B cell (primary cell): ENCODE data around the gene RPL39L.

Experiments used
- EZH2 ChIP-seq: IDR thresholded peaks from 2 replicates; pipeline ENCODE4 v1.6.1; 2012; ENCODE audit warnings: borderline replicate concordance, low read depth, mild to moderate bottlenecking, moderate library complexity, low read length; ENCODE audit not compliant: insufficient read depth, poor library complexity, severe bottlenecking
- TF ChIP-seq, protein P1 (sequence below): fragments of 200-600 bp; IDR thresholded peaks from one replicate; pipeline ENCODE4 v1.8.0; 2022; ENCODE audit warnings: antibody characterized with exemption, mild to moderate bottlenecking

DNA sequence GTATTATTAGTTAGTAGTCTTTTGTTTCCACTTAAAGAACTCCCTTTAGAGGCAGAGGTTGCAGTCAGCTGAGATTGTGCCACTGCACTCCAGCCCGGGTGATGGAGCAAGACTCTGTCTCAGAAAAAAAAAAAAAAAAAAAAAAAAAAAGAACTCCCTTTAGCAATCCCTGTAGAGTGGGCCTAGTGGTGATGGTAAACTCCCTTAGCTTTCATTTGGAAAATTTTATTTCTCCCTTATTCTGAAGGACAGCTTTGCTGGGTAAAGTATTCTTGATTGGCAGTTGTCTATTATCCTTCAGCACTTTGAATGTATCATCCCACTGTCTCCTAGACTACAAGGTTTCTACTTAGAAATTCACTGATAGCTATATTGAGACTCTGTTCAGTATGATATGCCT is 46.0 kb downstream of the RPL39L start:
- TF ChIP-seq, protein P1, sequence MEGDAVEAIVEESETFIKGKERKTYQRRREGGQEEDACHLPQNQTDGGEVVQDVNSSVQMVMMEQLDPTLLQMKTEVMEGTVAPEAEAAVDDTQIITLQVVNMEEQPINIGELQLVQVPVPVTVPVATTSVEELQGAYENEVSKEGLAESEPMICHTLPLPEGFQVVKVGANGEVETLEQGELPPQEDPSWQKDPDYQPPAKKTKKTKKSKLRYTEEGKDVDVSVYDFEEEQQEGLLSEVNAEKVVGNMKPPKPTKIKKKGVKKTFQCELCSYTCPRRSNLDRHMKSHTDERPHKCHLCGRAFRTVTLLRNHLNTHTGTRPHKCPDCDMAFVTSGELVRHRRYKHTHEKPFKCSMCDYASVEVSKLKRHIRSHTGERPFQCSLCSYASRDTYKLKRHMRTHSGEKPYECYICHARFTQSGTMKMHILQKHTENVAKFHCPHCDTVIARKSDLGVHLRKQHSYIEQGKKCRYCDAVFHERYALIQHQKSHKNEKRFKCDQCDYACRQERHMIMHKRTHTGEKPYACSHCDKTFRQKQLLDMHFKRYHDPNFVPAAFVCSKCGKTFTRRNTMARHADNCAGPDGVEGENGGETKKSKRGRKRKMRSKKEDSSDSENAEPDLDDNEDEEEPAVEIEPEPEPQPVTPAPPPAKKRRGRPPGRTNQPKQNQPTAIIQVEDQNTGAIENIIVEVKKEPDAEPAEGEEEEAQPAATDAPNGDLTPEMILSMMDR, result no peak
- TF ChIP-seq EZH2, result no peak
